SK-N-MC (cell line): Measurements from ENCODE around the gene PDIA4.

Experiments used
- EZH2 ChIP-seq: fragments of 200-600 bp; sonication (generic); IDR thresholded peaks from one replicate; pipeline ENCODE4 v1.6.1; 2017; ENCODE audit warnings: antibody characterized with exemption
- FOXP2 ChIP-seq: optimal IDR thresholded peaks from 2 replicates; pipeline ENCODE3; 2011; ENCODE audit warnings: mild to moderate bottlenecking, moderate library complexity; ENCODE audit not compliant: insufficient read depth; ENCODE audit errors: extremely low read length, control extremely low read depth
- POLR2AphosphoS5 ChIP-seq: IDR thresholded peaks from 2 replicates; pipeline ENCODE4 v1.6.1; 2012; ENCODE audit warnings: mild to moderate bottlenecking, low read depth, low read length, borderline replicate concordance

- TF ChIP-seq EZH2 (no peak), FOXP2 (no peak), POLR2AphosphoS5 (no peak)
Measured at GRCh38 chr7:149053885-149054284, 25.6 kb upstream of the PDIA4 start.
